NCI-H2227 treated with DMSO at 0.1 percent for 48 hours (cell line): ENCODE measurements around the gene MECP2.
A peak's percentile ranks its signal among the peaks of the same experiment; 100 is the strongest.
"Not testable (repeated sequence)": the region's sequence is repeated elsewhere in the genome, so short reads cannot be mapped to it uniquely, and the experiment has no call there.

ENCODE experiments used
- DNase-seq: peaks from one replicate; lab custom pipeline; 2025; lab: John Stamatoyannopoulos, UW

Gene MECP2

GRCh38 chrX:154017766-154018517 is 79.6 kb downstream of the MECP2 start:
- DNase-seq: no peak

DNA sequence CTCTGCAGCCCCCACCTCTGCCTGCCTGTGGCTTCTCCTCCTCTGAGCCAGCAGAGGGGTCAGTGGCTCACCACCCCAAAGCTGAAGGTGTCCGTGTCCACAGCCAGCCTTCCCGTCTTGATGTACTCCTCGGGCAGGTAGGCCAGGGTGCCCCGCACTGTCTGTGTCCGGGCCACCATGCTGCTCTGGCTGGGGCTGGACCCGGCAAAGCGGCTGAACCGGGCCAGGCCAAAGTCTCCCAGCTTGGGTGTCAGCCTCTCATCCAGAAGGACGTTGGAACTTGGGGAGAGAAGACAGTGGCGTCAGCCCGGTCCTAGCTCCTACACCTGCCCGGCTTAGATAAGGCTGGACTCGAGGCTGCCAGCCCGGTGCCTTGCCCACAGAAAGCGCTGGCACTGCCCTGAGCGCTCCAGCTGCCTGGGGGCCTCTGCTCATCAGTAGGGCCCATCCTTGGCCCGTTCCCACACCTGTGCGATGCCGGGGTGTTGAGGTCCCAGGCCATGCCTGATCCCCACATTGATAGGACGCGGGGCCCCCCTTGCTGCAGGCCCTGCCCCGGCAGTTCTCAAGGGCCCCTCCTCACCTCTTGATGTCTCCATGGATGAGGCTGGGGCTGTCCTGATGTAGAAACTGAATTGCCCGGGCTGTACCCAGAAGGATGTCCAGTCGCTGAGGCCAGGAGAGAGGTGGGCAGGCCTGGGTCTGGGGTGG is 81.0 kb downstream of the MECP2 start:
- DNase-seq: no peak

DNA sequence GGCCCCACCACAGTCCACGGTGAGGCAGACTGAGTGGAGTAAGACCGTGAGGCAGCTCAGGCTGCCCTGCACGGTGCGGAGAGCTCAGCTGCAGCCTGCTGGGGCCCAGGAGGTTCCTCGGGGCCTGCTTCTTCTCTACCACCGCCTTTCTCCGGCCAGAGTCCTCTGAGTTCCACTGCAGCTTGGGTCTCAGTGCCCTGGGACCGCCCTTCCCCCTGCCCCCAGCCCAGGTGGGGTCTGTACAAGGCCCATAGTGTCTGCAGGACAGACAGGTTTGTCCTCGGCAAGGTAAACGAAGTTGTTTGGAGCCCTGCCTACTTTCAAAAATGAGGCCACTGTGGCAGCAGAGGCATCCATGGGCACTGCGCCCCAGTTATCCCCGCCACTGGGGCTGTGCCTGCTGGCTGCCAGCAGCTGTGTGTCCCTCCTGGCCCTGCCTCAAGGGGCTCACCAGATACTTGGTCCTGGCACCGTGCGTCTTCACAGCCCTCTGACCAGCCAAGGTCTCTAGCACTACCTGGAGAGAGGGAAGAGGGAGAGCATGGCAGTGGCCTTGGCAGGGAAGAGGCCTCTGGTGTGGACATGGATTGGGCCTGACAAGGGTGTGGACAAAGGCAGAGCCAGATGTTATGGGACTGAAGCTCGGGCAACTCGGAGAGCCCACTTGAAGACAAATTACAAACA is 81.8 kb downstream of the MECP2 start:
- no peak for DNase-seq

- DNase-seq: no peak
Measured at GRCh38 chrX:154014429-154015380, 82.8 kb downstream of the MECP2 start.

- peak; percentile 41 for DNase-seq
Measured at GRCh38 chrX:154013614-154014360, 83.7 kb downstream of the MECP2 start.

DNA sequence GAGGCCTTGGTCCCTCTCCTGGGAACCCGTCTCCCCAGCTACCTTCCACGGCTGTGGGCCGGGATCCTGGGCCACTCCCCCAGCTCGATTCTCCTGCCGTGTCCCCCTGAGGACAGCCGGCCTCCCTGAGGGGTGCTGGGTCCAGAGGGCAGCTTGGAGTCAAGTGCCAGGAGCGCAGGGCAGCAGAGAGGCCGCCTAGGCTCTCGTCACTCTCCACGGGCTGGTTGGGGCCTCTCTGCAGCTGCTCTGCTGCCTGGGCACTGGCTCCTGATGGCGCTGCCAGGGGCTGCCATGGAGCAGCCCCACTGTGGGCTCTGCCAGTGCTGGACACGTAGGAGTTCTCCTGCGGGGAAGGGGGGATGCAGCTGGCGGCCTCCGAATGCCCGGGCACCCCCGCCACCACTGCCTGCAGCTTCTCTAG is 84.5 kb downstream of the MECP2 start:
- DNase-seq: no peak

- DNase-seq: no peak
Measured at GRCh38 chrX:154012336-154012991, 85.1 kb downstream of the MECP2 start.

DNA sequence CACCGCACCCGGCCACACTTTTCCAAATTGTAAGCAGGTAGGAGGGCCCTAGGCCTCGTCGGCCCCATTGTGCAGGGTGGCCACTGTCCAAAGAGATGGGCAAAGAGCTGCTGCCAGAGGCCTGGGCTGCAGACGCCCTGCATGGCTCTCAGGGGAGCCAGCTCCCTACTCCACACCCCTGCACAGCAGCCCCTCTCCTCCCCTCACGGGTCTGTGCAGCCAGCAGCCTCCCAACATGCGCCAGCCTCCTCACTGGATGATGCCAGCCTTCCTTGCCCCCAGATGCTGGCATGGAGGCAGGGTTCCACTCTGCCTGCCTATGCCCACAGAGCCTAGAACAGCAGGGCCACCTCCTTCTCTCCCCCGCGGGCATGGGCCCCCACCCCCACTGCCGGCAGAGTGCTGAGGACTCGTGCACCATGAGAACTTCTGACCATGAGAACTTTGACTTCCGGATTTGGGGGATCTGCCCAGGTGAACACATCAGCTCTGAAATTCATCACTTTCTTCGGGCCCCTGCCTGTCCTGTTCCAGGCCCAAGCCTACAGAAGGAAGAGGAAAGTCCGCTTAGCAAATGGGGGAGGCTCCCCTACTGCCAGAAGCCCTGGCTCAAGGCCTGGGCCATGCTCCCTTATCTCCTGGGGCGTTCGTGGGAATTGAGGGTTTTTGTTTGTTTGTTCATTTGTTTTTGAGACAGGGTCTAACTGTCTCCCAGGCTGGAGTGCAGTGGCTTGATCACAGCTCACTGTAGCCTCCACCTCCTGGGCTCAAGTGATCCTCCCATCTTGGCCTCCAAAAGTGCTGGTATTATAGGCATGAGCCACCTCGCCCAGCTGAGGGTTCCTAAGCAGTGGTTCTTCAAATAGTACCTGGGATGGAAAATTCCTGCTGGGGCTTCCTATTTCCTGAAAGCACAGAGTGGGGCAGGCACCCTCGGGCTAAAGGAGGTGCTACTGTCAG is 85.9 kb downstream of the MECP2 start:
- no peak for DNase-seq

- DNase-seq: no peak
Measured at GRCh38 chrX:154010330-154011087, 87.0 kb downstream of the MECP2 start.

DNA sequence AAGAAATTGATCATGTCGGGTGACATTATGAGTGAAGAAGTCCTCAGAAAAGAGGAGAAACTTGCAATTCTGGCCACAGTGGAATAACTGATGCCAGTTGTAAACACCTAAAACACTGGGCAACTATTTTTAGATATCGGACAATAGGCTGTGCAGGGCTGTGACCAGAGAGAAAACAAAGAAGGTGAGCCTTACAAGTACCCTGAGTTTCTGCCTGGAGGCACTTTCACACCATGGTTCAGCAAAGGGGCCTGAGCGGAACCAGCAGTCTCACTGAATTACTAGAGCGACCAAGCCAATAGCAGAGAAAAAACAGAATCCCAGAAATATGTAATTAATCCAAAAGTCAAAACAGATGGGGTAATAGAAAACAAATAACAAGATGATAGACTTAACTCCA is 89.0 kb downstream of the MECP2 start:
- no peak for DNase-seq

- no peak for DNase-seq
Measured at GRCh38 chrX:154006947-154007346, 90.6 kb downstream of the MECP2 start.

DNA sequence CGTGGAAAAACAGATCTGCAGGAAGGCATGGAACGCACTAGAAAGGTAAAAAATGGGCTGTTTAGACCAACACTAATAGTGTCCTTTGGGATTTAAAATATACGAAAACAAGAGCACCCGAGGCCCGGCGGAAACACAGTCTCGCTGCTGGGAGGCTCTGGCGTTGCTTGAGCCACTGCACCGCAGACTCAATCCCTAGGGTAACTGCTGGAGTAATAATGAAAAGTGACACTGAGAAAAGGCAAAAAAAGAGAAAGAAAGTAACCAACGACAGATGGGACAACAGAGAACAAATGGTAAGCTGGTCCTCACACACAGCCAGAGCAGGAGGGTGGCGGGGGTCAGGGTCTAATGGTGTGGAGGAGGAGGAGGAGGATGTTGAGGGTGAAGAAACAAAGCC is 93.2 kb downstream of the MECP2 start:
- no peak for DNase-seq

DNA sequence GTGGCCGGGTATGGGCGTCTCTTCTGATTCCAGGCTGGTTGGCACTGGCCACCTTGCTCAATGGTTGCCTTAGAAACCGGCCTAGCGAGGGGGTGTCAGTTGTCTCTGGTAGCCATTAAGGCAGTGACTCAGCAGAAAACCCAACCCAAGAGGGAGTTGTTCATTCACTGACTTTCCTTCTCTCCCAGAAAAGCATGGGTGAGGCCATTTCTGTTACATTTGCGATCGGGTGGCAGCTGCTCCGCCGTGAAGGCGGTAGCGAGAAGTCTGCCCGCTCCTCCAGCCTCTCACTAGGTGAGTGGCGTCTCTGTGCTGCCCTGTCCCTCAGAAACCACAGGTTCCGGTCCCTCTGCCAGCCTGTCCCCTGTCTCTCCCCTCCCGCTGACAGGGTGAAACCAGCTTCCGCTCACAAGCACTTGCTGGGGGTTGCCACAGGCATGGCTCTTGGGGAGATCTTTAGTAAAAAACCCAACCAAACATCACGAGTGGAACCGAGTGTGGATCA is 95.2 kb downstream of the MECP2 start:
- peak; percentile 24 for DNase-seq

- no peak for DNase-seq
Measured at GRCh38 chrX:154000051-154000450, 97.5 kb downstream of the MECP2 start.

DNA sequence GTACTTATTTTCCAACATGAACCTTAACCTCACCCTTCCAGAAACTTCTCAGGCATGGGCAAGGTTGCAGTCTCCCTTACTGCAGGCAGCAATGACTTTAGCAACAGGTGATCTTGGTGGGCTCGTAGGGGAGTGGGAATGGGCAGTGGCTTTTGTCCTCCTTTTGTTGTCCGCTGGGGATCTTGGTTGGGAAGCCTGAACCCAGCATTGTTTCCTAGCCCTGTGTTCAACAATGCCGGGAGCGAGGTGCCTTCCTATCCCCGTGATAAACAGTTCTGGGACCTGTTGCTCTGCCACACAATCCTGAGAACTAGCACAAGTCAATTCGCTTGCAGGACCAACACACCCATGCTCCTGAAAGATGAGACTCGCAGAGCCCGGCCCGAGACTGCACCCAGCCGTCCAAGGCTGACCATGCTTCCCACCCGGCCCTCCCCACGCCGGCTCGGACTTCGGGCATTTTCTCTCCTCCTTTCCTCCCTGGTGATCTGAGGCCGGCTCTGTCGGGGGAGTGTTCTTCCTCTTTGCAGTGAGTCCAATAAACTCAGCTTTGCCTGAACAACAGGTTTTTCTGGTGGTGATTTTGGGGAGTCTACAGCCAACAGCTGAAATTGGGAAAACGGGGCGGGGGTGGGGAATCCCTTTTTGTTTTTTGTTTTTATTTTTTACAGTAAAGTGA is 98.0 kb downstream of the MECP2 start:
- no peak for DNase-seq

- DNase-seq: no peak
Measured at GRCh38 chrX:153995504-153995903, 102.0 kb downstream of the MECP2 start.

DNA sequence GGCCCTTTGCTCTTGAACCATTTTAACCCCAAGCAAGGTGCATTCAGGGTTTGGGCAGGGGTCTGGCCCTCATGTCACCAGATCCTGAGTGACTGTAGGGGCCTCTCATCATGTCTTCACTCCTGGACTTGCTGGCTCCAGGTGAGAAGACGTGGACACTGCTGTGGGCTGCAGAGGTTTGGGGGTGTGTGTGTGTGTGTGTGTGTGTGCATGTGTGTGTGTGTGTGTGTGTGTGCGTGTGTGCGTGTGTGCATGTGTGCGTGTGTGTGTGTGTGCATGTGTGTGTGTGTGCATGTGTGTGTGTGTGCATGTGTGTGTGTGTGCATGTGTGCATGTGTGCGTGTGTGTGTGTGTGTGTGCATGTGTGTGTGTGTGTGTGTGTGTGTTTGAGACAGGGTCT is 103.1 kb downstream of the MECP2 start:
- DNase-seq: not testable (repeated sequence)

GRCh38 chrX:153993978-153994377 is 103.5 kb downstream of the MECP2 start:
- no peak for DNase-seq
